Stimulated activated CD4-positive, alpha-beta T cell treated with anti-CD3 and anti-CD28 coated beads, Interleukin-1b, Interleukin-23, amount 100 ng/mL, for 1 hour (primary cell): ENCODE measurements around the gene OXCT2.
"Not testable (repeated sequence)": the region's sequence is repeated elsewhere in the genome, so short reads cannot be mapped to it uniquely, and the experiment has no call there.

ENCODE experiments used
- DNase-seq, 2 donors: peaks; one replicate each; pipeline ENCODE4 v3.0.0-alpha.2; 2020; ENCODE audit warnings: low read depth in 2 of 2

The OXCT2 gene

DNA sequence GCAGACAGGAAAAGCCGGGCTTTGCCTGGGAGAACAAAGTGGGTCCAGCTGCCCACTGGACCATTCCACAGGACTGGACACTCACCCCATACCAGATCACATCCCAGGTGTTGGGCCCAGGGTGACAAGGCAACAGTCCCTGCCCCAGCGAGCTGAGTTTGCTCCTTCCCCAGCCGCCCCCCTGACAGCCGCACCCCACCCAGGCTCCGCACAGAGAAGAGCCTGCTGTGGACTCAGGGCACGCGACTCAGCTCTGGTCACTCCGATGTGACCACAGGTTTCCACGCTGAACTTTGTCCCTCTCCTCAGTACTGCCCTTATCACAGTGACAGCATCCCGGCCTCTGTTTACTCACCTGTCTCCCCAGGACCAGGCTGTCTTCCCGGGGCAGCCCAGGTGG, 16.3 kb upstream of the OXCT2 start:
- no peak for DNase-seq

DNA sequence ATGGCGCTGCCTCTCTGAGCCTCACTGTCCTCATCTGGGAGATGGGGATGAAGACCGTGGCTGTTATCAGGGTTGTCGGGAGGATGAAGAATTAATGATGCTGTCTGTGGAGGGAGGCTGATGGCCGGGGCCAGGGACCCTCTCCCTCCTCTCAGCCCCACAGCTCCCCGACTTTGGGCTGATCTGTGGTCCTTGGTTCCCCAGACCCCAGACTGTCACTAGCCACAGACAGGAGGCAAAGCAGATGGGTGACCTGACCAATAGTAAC, 15.9 kb upstream of the OXCT2 start:
- DNase-seq: not testable (repeated sequence)

DNA sequence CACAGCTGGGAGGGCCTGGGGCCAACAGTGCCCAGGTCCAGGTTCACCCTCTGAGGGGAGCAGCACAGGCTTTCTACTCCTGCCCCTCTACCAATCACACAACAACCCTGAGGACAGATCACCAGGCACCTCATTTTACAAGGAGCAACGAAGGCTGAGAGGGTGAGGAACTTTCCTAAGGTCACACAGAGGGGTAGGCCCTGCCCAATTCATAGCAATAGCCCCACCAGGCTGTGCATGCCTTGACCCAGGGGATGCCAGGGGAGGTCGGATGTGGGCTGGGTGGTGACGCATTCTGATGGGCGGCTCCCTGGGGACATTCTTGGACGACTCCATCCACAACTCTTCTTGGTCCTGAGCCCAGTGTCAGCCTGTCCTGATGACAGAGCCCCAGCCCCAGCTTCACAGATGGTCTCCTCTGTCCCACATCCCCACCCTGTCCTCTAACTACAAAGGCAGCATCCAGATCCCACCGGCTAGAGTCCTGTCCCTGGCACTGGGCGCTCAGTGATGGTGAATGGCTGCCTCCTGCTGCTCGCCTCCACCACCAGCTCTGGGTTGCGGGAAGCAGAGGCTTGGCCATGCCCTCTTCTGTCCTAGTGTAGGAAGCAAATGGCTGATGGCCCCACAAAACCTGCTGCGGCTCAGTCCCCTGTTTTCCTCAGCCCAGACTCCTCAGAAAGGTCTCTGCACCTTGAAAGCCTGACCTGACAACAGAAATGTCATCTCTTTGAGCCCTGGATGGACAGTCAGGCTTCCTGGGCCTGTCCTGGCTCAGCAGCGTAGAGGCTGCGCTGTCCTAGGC, 15.4 kb upstream of the OXCT2 start:
- not testable (repeated sequence) for DNase-seq

DNA sequence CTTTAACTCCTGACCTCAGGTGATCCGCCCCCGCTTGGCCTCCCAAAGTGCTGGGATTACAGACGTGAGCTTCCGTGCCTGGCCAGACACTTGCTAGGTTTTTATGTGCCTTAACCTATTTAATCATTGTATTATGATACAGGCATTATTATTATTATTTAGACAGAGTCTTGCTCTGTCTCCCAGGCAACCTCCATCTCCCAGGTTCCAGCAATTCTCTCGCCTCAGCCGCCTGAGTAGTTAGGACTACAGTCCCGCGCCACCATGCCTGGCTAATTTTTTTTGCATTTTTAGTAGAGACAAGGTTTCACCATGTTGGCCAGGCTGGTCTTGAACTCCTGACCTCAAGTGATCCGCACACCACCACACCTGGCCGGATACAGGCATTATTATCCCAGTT, 11.5 kb upstream of the OXCT2 start:
- not testable (repeated sequence) for DNase-seq

DNA sequence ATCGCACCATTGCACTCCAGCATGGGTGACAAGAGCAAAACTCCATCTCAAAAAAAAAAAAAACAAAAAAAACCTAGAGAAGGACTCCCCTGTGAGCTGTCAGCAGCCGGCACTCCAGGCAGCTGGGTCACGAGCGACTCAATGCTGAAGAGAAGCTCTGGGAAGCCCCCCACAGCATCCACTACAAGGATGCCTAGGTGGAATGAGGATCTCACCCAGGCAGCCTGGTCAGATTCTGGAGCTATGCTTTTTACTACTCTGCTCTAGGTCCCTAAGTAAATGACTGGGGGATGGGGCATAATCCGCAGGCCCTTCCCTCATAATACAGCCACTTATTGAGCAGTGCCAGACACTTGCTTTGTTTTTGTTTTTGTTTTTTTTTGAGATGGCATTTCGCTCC, 11.0 kb upstream of the OXCT2 start:
- DNase-seq: no peak

DNA sequence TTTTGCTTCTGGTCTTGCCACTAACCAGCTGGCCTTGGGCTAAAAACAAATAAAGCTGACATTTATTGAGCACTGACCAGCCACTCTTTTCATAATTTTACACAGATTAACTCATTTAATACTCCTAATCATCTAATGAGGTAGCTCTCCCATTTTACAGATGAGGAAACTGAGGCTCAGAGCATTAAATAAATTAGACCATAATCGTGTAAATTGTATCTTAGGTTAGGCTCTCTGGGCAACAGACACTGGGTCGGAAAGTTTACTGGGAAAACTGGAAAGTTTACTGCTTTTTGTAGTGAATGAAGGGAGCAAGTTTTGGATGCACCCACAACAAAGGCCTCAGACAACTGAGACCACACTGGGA, 10.2 kb upstream of the OXCT2 start:
- no peak for DNase-seq

DNA sequence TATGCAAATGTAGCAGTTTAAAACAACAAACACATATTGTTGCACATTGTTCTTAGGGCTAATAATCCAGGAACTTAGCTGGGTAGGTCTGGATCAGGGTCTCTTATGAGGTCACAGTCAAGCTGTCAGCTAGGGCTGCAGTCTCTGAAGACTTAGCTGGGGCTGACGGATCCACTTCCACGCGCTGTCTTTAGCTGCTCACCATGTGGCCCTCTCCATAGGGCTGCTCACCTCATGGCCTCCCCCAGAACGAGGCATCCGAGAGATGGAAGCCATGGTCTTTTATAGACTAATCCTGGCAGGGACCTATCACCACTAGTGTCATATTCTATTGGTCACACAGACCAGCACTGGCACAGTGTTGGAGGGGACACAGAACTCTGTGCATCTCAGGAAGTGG, 8.7 kb upstream of the OXCT2 start:
- no peak for DNase-seq

DNA sequence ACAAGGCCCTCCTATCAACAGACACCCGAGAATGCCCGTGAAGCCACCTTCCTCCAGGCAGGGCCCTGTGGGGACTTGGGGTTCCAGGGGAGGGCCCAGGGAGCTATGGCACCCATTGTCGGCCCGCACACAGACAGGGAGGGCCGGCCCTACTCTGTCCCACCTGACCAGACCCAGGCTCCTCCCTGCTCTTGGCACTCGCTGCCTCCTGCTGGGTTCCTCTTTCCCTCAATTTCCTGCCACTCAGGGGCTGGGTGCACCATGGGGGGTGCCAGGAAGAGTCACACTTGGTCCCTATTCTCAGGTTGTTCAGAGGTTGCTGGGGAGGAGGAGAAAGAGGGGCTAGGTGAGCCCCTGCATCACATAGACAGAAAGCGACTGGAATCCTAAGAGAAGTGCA, 8.0 kb upstream of the OXCT2 start:
- no peak for DNase-seq

DNA sequence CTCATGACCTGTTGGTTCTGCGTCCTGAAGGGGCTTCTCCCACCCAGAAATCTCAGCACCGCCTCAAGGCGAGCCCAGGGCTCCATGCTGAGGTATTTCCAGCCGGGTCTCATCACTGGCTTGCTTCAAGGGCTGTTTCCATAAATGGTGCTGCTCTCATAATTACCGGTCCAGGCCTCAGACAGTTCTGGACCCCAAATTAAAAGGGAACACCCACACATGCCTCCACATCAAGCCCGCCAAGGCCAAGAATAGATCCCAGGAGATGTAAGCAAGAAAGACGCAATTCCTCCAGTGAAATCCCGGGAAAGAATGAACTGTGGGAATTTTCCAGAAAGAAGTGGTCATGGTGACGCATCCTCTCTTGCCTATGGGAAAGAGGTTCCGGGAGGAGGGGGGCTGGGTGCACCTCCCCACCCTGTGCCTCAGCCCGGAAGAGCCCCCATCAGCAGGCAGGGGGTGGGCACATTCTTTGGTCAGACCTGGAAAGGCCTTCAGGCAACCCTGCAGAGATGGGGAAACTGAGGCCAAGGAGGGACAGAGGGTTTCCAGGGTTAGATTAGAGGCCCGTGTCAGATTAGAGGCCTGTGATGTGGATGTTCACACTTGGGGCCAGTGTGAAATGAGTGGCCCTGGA, 7.4 kb upstream of the OXCT2 start:
- DNase-seq: not testable (repeated sequence)

DNA sequence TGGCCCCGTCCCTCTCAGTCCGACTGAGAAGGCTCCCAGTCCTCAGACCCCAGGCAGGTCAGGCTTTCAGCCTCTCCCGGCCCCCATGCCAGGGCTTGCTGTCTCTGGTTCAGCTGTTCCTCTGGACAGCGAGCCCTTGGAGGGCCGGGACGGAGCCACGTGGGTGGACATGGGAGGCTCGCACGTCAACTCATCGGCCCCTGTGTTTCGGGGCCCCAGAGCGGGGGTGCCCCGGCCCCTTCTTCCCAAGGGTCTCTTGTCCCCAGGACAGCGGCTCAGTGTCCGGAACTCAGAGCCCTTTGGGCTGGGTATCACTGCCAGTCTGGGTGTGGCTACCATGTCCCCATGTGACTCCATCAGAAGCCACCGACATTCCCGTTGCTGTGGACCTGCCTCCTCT, 6.7 kb upstream of the OXCT2 start:
- not testable (repeated sequence) for DNase-seq

DNA sequence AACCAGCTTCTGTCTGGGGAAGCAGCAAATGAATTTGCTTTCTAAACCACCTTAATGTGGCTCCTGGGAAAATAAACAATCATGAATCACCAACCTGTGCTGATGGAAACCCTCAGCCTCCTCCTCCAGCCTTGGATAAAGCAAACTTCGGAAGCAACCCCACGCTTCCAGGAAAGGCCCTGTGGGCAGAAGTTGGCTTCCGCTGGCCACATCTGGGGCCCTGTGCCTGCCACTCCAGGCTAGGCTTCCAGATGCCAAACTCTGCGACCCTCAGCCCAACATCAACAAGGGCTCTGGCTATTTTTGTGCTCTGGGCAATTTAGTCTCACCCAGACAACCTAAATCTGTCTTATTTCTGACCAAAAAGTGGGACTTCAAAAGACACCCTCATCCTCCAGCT, 6.2 kb upstream of the OXCT2 start:
- DNase-seq: no peak

DNA sequence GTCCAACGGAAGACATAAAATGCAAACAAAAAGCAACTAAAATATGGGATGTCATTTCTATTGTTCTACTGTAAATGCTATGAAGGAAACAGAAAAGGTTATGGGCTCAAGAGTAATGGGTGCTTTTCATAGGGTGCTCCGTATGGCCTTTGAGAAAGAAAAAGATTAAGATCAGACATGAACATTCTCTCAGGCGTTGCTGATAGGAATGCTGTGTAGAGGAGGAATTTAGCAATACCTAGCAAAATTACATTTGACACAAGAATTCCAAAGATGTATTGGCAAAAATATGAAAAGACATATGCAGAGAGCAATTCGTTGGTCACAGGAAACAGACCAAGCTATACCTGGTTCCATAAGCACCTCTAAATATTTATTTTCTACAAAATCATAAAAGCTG, 5.7 kb upstream of the OXCT2 start:
- DNase-seq: no peak

DNA sequence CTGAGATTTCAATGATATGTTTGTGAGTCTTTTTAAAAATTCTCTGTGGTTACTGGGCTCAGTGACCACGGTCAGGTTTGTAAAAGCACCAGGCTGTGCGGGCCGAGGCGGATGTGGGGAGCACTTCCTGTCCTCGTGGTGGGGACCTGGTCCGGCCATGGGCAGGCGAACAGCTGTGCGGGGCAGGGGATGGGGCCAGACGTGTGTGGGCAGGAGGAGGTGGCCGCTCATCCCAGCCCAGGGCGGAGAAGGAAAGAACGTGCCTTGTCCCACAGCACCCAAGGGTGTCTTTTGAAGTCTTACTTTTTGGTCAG, 5.2 kb upstream of the OXCT2 start:
- DNase-seq: no peak

DNA sequence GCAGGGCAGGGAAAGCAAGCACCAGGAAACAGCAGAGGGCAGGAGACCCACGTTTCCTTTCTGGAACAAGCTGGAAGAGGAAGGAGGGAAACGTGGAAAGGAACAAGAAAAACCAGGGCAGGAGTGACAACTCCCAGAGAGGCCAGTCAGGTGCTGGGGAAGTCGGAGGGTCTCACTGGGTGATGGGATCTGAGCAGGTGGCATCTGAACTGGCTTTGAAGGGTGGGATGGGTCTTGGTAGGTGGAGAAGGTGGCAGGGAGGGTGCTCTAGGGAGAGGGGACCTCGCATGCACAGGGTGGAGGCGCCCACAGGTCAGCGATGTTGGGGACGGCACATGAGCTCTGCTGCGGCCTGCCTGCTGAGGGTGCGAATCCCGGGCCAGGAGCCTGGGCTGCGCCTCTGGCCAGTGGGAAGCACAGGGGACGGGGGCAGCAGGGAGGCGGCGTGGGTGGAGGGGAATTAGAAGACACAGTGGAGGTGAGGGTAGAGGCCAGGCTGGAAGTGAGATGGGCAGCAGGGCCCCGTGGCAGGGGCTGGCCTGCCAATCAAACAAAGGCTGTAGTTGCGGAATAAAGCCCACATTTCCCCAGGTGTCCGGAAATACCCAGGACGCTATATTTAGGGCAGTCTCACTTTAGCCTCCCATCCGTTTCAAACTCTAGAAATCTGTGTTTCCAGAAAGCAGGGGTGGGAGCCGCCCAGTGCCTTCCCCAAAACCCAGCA, 4.7 kb upstream of the OXCT2 start:
- not testable (repeated sequence) for DNase-seq

DNA sequence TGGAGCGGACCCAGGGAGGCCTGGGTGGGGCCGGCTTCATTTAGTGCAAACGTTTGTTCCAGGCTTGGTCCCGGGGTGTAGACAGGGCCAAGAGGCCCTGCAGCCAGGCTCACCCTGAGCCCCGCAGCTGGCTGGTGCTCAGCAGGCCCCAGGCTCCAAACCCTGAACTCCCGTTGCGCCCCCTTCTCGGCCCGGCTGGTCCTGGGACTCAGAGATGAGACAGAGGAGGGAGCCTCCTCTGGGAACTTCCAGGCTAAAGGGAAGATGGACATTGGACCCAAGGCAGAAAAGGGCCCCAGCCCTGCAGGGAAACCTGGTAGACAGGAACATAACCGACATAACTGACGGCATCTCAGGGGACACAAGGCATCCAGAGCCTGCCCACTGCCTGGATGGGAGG, 4.0 kb upstream of the OXCT2 start:
- DNase-seq: not testable (repeated sequence)

DNA sequence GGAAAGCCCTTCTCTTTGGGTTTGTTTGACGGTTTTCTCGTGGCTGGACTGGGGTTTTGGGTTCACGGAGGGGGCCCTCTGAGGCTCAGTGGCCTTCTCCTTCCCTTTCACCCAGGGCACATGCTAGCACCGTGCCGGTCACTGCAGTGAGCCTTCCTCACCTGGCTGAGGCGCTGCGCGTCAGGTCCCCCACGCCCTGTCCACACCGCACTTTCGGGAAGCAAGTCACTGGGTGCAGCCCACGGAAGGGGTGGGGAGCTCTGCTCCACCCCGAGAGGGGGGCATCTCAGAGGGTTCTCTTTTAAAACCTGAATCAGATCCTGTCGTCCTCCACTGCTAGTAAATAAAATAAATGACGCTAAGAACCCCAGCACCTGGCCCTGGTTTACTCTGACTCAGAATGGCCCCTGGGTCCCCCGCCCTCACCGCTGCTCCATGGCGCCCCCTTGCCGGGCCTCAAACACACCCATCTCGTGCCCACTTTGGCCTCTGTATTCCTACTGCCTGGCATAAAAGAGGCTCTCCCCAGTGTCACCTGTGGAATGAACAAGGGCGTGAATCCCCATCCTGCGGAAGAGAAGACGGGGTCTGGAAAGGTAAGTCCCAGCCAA, 2.3 kb upstream of the OXCT2 start:
- DNase-seq: not testable (repeated sequence)

DNA sequence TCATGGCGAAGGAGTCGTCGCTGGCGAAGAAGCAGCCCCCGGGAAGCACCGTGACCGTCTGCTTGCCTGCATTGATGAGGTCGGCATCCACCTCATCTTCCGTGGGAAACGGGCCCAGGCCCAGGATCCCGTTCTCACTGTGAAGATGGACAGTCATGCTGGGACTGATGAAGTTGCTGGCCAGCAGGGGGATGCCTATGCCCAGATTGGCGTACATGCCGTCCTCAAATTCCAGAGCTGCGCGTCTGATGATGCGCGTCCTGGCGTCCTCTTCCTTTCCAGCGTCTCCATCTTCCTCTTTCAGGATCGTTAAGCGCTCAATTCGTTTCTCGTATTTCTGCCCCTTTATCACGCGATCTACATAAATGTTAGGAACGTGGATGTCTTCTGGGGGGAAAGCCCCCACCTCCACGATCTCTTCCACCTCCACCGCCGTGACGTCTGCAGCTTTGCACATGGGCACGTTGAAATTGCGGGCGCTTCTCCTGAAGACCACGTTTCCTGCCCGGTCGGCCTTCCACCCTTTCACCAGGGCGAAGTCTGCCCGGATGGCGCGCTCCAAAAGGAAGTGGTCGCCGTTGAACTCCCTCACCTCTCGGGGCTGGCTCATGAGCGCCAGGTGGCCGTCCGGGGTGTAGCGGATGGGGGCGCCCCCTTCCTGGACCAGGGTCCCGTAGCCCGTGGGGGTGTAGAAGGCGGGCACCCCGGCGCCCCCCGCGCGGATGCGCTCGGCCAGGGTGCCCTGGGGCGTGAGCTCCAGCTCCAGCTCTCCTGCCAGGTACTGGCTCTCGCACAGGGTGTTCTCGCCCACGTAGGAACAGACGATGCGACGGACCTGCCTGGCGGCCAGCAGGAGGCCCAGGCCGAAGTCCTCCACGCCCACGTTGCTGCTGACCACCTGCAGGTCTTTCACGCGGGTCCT, 787 bp downstream of the OXCT2 start:
- not testable (repeated sequence) for DNase-seq

DNA sequence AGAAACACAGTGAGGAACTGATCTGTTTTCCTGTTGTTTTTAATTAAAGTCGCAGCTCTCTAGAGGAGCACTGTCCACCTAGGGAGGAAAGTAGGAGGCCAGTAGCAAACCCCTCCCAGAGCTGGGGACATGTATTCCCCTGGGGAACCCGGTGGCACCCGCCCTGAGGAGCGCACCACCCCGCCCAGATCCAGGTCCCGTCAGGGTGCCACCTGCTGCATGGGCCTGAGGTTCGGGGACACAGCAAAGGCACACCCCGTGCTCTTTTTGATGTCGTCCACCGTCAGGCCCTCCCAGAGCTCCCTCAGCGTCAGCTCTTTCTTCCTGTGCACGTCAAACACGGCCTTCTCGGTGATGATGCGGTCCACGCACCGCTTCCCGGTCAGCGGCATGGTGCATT, 1.6 kb downstream of the OXCT2 start:
- not testable (repeated sequence) for DNase-seq

DNA sequence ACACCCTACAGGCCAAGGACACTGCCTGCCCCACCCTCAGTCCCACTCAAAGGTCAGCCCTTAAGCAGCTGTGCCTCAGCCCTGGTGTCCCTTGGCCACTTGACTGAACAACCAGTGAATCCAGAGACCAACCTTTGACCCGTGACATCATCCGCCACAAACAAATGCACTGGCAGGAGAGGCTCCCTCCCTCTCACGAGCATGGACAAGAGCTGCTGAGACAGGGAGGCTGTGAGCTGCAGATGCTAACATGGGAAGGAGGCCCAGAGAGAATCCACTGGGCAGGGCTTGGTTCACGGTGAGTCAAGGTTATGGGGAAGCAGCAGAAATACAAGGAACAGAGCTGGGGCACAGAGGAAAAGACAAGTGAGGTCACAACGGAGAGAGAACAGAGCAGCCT, 4.7 kb downstream of the OXCT2 start:
- not testable (repeated sequence) for DNase-seq

DNA sequence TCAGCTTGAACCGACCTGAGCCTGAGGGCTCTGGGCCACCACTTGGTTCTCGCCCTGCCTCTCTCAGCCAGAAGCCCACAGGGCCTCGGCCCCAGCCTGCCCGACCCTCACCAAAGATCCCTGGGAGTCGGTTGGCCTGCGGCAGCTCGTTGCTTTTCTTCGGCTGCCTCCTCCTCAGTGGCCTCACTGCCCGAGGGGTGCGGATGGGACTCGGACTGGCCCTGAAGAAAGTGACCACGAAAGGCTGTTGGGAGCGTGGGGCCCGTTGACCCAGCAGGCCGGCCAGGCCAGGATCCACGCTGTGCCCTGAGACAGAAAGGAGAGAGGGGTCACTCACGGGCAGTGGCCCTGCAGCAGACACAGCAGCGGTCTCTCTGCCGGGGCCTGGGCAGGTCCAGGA, 6.6 kb downstream of the OXCT2 start:
- DNase-seq: not testable (repeated sequence)

DNA sequence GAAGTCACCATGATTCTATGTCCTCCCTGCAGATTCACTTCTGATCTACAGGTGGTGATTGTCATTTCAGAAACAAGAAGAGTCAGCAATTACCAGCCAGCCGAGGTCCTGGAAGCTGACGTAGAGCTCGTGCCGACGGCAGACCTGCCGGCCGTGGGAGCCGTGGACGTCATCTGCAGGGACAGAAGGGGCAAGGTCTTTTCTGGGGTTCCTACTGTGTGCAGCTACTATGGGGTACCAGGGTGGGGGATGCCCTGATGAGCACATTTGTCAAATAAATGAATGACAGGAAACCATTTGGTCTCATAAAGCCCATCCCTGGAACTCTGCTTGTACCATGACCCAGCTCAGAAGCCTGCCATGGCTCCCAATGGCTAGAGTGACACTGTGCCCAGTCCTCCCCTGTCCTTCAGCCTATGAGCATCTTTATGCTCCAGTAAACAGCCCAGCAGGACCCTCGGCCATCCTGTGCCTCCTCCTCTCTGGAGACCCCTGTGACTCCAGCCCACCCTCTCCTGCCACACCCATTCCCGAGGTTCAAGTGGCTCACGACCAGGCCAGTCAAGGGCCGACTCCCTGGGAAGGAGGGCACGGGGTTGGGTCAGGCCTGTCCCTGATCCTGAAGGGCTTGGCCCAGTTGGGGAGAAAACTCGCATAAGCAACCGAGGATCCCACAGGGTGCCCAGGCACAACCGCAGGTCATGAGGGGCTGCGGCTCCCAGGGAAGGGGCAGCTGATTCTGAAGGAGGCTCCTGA, 7.4 kb downstream of the OXCT2 start:
- DNase-seq: not testable (repeated sequence)
